PFSK-1 (cell line): Measurements from ENCODE around the gene TNRC6C.

Experiments used
- FOXP2 ChIP-seq: optimal IDR thresholded peaks from 2 replicates; pipeline ENCODE3; 2011; ENCODE audit warnings: borderline replicate concordance, control low read depth, inconsistent platforms; ENCODE audit not compliant: insufficient read depth; ENCODE audit errors: extremely low read length, extremely low read depth
- POLR2AphosphoS5 ChIP-seq: IDR thresholded peaks from 2 replicates; pipeline ENCODE4 v1.6.1; 2012; ENCODE audit warnings: low read depth, mild to moderate bottlenecking, control low read depth, low read length, moderate library complexity
- REST ChIP-seq, 2 experiments: IDR thresholded peaks; 2 replicates each; pipeline versions ENCODE4 v1.6.1 to v1.8.0; 2011 to 2012; ENCODE audit warnings: low read depth in 2 of 2, low read length in 2 of 2, control low read depth in 1 of 2, inconsistent platforms in 1 of 2, mild to moderate bottlenecking in 1 of 2, moderate library complexity in 1 of 2; ENCODE audit not compliant: insufficient read depth in 1 of 2
- SIN3A ChIP-seq: IDR thresholded peaks from 2 replicates; pipeline ENCODE4 v1.6.1; 2012; ENCODE audit warnings: mild to moderate bottlenecking, low read length, moderate library complexity, borderline replicate concordance; ENCODE audit not compliant: insufficient read depth
- TAF1 ChIP-seq: IDR thresholded peaks from 2 replicates; pipeline ENCODE4 v1.6.1; 2012; ENCODE audit warnings: low read length, control low read depth, borderline replicate concordance; ENCODE audit not compliant: insufficient read depth

TNRC6C gene

GRCh38 chr17:78107457-78107856 lies 149.0 kb downstream of the TNRC6C start:
- TF ChIP-seq POLR2AphosphoS5 (no peak), SIN3A (no peak), FOXP2 (no peak), TAF1 (no peak), REST (IDR thresholded peaks at IDR 0.05; ENCODE audit: insufficient read depth in 1 of 2, low read depth in 2 of 2, low read length in 2 of 2) (no peak)

GRCh38 chr17:78107976-78108725 lies 149.6 kb downstream of the TNRC6C start:
- TF ChIP-seq POLR2AphosphoS5 (no peak), SIN3A (no peak), REST (IDR thresholded peaks at IDR 0.05; ENCODE audit: insufficient read depth in 1 of 2, low read depth in 2 of 2, low read length in 2 of 2) (no peak), TAF1 (no peak), FOXP2 (no peak)

GRCh38 chr17:78108726-78109488 lies 150.4 kb downstream of the TNRC6C start:
- no peak for TF ChIP-seq REST (IDR thresholded peaks at IDR 0.05; ENCODE audit: insufficient read depth in 1 of 2, low read depth in 2 of 2, low read length in 2 of 2)
- TF ChIP-seq SIN3A: no peak
- TF ChIP-seq POLR2AphosphoS5: no peak
- no peak for TF ChIP-seq FOXP2
- no peak for TF ChIP-seq TAF1

GRCh38 chr17:78109489-78109761 lies 150.9 kb downstream of the TNRC6C start:
- TF ChIP-seq REST (IDR thresholded peaks at IDR 0.05; ENCODE audit: insufficient read depth in 1 of 2, low read depth in 2 of 2, low read length in 2 of 2) (no peak), TAF1 (no peak), FOXP2 (no peak), SIN3A (no peak), POLR2AphosphoS5 (no peak)
